GM19395 (cell line): ENCODE data around the gene ZNF224.
"Not testable (repeated sequence)": the region's sequence is repeated elsewhere in the genome, so short reads cannot be mapped to it uniquely, and the experiment has no call there.

Source experiments
- ATAC-seq: cut with Tn5 transposase; IDR thresholded peaks from one replicate; pipeline ENCODE4 v1.9.1; 2021; ENCODE audit warnings: mild to moderate bottlenecking, moderate library complexity; ENCODE audit not compliant: unreplicated experiment

ZNF224 gene

DNA sequence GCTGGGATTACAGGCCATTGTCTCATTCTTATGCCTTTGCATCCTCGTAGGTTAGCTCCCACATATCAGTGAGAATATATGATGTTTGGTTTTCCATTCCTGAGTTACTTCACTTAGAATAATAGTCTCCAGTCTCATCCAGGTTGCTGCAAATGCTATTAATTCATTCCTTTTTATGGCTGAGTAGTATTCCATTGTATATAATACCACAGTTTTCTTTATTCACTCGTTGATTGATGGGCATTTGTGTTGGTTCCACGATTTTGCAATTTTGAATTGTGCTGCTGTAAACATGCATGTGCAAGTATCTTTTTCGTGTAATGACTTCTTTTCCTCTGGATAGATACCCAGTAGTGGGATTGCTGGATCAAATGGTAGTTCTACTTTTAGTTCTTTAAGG is 27.0 kb downstream of the ZNF224 start:
- not testable (repeated sequence) for ATAC-seq

DNA sequence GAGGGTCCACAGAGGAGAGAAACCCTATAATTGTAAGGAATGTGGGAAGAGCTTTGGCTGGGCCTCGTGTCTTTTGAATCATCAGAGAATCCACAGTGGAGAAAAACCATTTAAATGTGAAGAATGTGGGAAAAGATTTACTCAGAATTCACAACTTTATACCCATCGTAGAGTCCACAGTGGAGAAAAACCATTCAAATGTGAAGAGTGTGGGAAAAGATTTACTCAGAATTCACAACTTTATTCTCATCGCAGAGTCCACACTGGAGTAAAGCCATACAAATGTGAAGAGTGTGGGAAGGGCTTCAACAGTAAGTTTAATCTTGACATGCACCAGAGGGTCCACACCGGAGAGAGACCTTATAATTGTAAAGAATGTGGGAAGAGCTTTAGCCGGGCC is 37.8 kb downstream of the ZNF224 start:
- no peak for ATAC-seq

DNA sequence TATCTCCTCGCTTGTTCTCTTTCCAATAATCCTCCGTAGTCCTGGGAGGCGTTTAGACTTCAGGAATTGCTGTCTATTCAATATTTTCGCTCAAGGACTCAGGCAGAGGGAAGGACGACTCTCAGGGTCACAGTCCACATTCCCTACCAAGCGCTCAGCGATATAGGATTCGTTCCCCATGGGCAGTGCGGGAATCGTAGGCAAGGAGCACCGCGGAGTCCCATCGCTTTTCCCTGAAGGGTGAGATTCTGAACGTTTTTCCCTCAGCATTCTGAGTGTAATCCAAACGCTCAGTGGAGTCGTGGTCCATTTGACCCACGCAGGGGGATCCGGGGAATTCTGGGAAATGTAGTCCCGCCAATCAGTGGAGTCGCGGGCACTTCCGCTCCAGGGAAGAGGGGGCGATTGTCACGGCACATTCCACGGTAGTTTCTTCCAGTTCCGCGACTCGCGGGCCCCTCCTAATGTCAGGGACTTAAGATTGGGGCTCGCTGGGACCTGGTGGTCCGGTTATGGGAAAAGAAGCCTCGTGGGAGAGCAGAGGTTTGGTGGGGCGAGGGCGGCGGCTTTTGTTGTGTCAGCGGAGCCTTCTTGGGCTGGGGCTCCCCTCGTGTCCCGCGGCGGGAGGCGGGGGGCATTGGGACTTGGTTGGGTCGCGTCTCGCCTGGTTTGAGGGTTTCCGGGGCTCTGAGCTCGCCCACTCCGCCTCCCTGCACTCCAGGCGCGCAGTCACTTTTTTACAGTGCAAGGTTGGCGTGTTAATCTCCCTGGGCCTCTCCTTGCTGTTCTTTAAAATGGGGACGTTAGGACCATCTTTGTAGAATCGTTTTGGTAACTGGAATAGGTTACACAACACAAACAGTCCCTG is 47.3 kb downstream of the ZNF224 start, which contains the start of gene ZNF234:
TSS of gene ZNF234 (plus strand) at position 364 of the 868 bp plus-strand sequence. CDS start 3,079 bp downstream, outside the sequence.
- ATAC-seq, result peak; percentile 84

DNA sequence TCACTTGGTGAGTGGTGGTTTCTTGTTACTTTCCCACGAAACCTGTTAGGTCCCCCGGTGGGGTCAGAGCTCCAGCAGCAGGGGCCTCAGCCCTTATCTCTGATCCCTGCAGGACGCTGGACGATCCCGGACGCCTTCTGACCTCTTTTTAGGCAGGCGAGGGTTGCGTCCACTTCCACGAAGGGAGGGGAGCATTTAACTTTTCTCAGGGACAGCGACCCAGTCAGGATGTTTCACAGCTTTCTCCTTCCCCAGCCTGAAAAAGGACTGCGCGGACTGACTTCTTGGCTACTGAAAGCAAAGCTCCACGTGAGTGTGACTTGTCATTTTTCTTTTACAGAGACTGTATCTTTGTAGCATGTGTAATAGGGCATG is 47.9 kb downstream of the ZNF224 start:
- no peak for ATAC-seq

DNA sequence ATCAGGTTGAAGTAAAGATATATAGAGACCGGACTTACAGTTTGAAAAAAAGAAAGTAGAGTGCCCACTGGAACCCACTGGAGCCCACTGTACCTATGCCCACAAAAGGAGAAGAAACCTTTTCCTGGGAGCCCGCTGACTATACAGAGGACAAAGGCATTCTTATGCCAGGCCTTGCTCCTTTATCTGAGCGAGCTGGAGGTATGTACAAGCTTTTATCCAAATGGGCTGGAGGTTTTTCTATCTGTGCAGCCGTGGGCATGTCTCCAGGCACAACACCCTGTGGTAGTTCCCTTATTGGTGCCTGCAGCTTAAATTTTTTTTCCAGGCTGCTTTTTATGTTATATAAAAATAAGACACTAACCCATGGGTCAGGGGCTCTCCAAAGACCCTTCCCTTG is 55.6 kb downstream of the ZNF224 start:
- ATAC-seq, result no peak

DNA sequence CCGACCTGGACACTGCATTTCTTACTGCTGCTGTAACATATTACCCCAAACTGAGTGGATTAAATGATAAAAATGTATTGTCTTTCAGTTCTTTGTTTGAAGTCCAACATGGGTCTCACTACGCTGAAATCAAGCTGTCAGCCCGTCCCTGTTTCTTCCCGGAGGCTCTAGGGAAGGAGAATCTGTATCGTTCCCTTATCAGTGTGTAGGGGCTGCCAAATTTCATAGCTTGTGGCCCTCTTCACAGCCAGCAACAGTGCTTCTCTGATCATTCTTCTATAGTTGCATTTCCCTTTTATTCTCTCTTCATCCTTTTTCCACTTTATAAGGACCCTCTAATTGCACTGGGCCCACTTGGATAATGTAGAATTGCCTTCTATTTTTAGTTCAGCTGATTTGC is 57.3 kb downstream of the ZNF224 start:
- ATAC-seq, result no peak

DNA sequence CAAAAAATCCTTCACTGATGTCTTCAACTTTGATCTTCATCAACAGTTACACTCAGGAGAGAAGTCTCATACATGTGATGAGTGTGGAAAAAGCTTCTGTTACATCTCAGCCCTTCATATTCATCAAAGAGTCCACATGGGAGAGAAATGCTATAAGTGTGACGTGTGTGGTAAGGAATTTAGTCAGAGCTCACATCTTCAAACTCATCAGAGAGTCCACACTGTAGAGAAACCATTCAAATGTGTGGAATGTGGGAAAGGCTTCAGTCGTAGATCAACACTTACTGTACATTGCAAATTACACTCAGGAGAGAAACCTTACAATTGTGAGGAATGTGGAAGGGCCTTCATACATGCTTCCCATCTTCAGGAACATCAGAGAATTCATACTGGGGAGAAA is 62.3 kb downstream of the ZNF224 start:
- ATAC-seq, result no peak
